ENCODE data around the gene THPO.

DNA sequence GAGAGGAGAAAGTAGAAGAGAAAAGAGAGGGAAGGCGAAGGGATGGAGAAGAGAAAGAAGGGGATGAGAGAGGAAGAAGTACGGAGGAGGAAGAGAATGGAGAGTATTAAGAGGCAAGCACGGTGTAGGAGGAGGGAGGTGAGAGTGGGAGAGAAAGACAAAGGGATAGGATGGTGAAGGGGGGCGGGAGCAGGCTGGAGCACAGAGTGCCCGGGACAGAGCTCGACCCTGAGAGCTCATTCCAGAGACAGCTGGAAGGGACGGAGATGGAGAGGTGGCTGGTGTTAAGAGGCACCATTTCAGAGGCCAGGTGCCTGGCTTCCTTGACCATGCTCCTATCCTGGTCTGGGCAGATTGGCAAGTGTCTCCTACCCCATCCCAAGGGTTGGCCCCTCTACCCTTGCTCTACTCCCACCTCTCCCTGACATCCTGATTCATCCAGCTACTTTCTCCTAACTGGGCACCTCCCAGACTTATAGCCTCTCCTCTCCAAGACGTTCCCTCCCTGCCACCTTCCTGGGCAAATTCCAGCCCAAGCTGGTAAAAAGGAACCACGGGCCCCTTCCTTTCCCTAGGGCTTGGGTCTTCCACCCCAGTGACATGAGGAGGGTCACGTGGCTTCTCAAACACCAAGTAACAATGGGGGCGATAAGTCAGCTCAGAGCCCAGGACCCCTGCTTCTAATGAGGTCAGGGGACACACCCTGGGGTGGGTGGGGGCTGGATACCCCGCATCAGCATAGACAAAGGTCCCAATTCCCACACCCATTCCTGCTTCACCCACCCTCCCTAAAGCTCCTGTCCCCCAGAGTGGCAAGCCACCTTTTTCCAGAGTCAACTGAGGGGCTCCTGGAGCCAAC lies 17.7 kb downstream of the THPO start:
- TF ChIP-seq POLR2A (IDR thresholded peaks at IDR 0.05; ENCODE audit: low read depth, low read length) (no peak), POLR2AphosphoS5 (IDR thresholded peaks at IDR 0.05; ENCODE audit: low read depth, low read length) (no peak), TAF1 (IDR thresholded peaks at IDR 0.05; ENCODE audit: borderline replicate concordance, low read depth, low read length) (no peak)
